GM06990 (cell line): ENCODE data around the gene STOX2.

Experiments
- DNase-seq: peaks from one replicate; pipeline ENCODE4 v3.0.0-alpha.2; 2011; ENCODE audit not compliant: insufficient read length; ENCODE audit errors: extremely low read depth
- H3K27me3 ChIP-seq: replicated peaks from 2 replicates; pipeline ENCODE4 v1.6.0; 2011; ENCODE audit warnings: low read length; ENCODE audit not compliant: control insufficient read depth, insufficient read depth
- H3K36me3 ChIP-seq: 2 replicates; pipeline ENCODE4 v1.5.1; 2011; ENCODE audit warnings: low read length; ENCODE audit not compliant: control insufficient read depth, insufficient read depth
- H3K4me3 ChIP-seq: replicated peaks from 2 replicates; pipeline ENCODE4 v1.5.1; 2011; ENCODE audit warnings: low read depth, mild to moderate bottlenecking, control low read depth, low read length
- CTCF ChIP-seq: IDR thresholded peaks from 2 replicates; pipeline ENCODE4 v1.5.1; 2011; ENCODE audit warnings: low read length, control low read depth, mild to moderate bottlenecking, inconsistent platforms; ENCODE audit not compliant: insufficient read depth, poor library complexity, severe bottlenecking

Gene STOX2

GRCh38 chr4:184052616-184053015 lies 147.5 kb downstream of the STOX2 start:
- H3K27me3 ChIP-seq = no peaks in the 10 kb centered on the region
- no peak for DNase-seq
- no peak overlapping the region for H3K4me3 ChIP-seq
- TF ChIP-seq CTCF = no peak
- H3K36me3 ChIP-seq = no peaks in the 10 kb centered on the region

GRCh38 chr4:184053434-184053833 lies 148.3 kb downstream of the STOX2 start:
- DNase-seq = no peak
- TF ChIP-seq CTCF = no peak
- no peaks in the 10 kb centered on the region for H3K27me3 ChIP-seq
- H3K4me3 ChIP-seq = no peak overlapping the region
- no peaks in the 10 kb centered on the region for H3K36me3 ChIP-seq

- DNase-seq = no peak
- Histone ChIP-seq H3K27me3 (no peaks in the 10 kb centered on the region; the same call in 1 of the 2 replicates), H3K36me3 (no peaks in the 10 kb centered on the region), H3K4me3 (no peak overlapping the region)
- TF ChIP-seq CTCF = no peak
Measured at GRCh38 chr4:184056877-184057276, 151.8 kb downstream of the STOX2 start.

GRCh38 chr4:184058026-184058425 lies 152.9 kb downstream of the STOX2 start:
- DNase-seq = no peak
- H3K36me3 ChIP-seq = no peaks in the 10 kb centered on the region
- H3K4me3 ChIP-seq = no peak overlapping the region
- H3K27me3 ChIP-seq = no peaks in the 10 kb centered on the region; the same call in 1 of the 2 replicates
- no peak for TF ChIP-seq CTCF

- no peaks in the 10 kb centered on the region; the same call in 1 of the 2 replicates for H3K27me3 ChIP-seq
- TF ChIP-seq CTCF = no peak
- no peaks in the 10 kb centered on the region for H3K36me3 ChIP-seq
- no peak for DNase-seq
- no peak overlapping the region for H3K4me3 ChIP-seq
Measured at GRCh38 chr4:184059099-184059498, 154.0 kb downstream of the STOX2 start.

GRCh38 chr4:184061582-184061981 lies 156.5 kb downstream of the STOX2 start:
- Histone ChIP-seq H3K4me3 (no peak overlapping the region), H3K27me3 (no peaks in the 10 kb centered on the region; the same call in 1 of the 2 replicates), H3K36me3 (no peaks in the 10 kb centered on the region)
- DNase-seq = no peak
- TF ChIP-seq CTCF = no peak
